ENCODE measurements around the gene GNG7.

GRCh38 chr19:2527686-2528085 is 174.8 kb downstream of the GNG7 start:
- no peak for TF ChIP-seq GATA2 (CRISPR knock-in tag; IDR thresholded peaks at IDR 0.05)
- TF ChIP-seq, protein P1, sequence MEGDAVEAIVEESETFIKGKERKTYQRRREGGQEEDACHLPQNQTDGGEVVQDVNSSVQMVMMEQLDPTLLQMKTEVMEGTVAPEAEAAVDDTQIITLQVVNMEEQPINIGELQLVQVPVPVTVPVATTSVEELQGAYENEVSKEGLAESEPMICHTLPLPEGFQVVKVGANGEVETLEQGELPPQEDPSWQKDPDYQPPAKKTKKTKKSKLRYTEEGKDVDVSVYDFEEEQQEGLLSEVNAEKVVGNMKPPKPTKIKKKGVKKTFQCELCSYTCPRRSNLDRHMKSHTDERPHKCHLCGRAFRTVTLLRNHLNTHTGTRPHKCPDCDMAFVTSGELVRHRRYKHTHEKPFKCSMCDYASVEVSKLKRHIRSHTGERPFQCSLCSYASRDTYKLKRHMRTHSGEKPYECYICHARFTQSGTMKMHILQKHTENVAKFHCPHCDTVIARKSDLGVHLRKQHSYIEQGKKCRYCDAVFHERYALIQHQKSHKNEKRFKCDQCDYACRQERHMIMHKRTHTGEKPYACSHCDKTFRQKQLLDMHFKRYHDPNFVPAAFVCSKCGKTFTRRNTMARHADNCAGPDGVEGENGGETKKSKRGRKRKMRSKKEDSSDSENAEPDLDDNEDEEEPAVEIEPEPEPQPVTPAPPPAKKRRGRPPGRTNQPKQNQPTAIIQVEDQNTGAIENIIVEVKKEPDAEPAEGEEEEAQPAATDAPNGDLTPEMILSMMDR (IDR thresholded peaks at IDR 0.05), result no peak
- TF ChIP-seq REST (IDR thresholded peaks at IDR 0.05; ENCODE audit: low read depth, low read length), result no peak
- TF ChIP-seq POLR2AphosphoS5 (IDR thresholded peaks at IDR 0.05; ENCODE audit: low read depth, low read length), result no peak
- TF ChIP-seq EZH2phosphoT487 (IDR thresholded peaks at IDR 0.05; ENCODE audit: borderline replicate concordance, low read depth), result no peak
- TF ChIP-seq TAF1 (IDR thresholded peaks at IDR 0.05; ENCODE audit: borderline replicate concordance, low read depth, low read length), result no peak
- TF ChIP-seq RAD21 (IDR thresholded peaks at IDR 0.05; ENCODE audit: low read length), result no peak
- no peak for TF ChIP-seq CHD2 (IDR thresholded peaks at IDR 0.05; ENCODE audit: low read length, partially characterized antibody)
- TF ChIP-seq SIN3A (IDR thresholded peaks at IDR 0.05; ENCODE audit: borderline replicate concordance, low read depth, low read length), result no peak
